ENCODE results near the gene TAF15. TPM values are rescaled to one million over a fixed set of nuclear protein-coding genes. Genes with fewer than 3 reads are reported as not detected.
A peak's percentile ranks its signal among the peaks of the same experiment; 100 is the strongest.

Gene TAF15
- total and polyA plus RNA-seq, 2 donors from 2014 or later, result 66.3 to 149 TPM

- H3K9ac ChIP-seq (ENCODE audit: low read length in 3 of 3), result no peak within 1 kb of the TSS
- DNase-seq, result no peak
- H3K36me3 ChIP-seq (ENCODE audit: control insufficient read depth in 2 of 3, insufficient read depth in 3 of 3, low read length in 3 of 3), result no peaks in the 10 kb centered on the region
- no peaks in the 10 kb centered on the region for H3K9me3 ChIP-seq (ENCODE audit: control insufficient read depth in 2 of 3, insufficient read depth in 1 of 3, low read length in 3 of 3)
- FAIRE-seq, result no peak
- H3K27me3 ChIP-seq (ENCODE audit: control insufficient read depth, insufficient read depth, low read length), result no peaks in the 10 kb centered on the region
- H3K4me1 ChIP-seq (ENCODE audit: control insufficient read depth in 2 of 3, insufficient read depth in 2 of 3, low read depth in 1 of 3, low read length in 3 of 3), result peaks cover 0 to 3% (median 0%) of the 10 kb centered on the region in 3 donors
- intact Hi-C loops (cut with DNase I), result no loop called here
- TF ChIP-seq, protein P1, sequence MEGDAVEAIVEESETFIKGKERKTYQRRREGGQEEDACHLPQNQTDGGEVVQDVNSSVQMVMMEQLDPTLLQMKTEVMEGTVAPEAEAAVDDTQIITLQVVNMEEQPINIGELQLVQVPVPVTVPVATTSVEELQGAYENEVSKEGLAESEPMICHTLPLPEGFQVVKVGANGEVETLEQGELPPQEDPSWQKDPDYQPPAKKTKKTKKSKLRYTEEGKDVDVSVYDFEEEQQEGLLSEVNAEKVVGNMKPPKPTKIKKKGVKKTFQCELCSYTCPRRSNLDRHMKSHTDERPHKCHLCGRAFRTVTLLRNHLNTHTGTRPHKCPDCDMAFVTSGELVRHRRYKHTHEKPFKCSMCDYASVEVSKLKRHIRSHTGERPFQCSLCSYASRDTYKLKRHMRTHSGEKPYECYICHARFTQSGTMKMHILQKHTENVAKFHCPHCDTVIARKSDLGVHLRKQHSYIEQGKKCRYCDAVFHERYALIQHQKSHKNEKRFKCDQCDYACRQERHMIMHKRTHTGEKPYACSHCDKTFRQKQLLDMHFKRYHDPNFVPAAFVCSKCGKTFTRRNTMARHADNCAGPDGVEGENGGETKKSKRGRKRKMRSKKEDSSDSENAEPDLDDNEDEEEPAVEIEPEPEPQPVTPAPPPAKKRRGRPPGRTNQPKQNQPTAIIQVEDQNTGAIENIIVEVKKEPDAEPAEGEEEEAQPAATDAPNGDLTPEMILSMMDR (IDR thresholded peaks at IDR 0.05; ENCODE audit: borderline replicate concordance, extremely low read depth, insufficient read depth), result no peak
- no peak within 1 kb of the TSS for H3K27ac ChIP-seq (ENCODE audit: low read depth in 2 of 2, low read length in 2 of 2)
- no peak within 1 kb of the TSS for H3K4me3 ChIP-seq (ENCODE audit: low read length in 3 of 3)
Observed at GRCh38 chr17:35879773-35880654, 70.7 kb downstream of the TAF15 start, which contains the start of gene CCL5. Gene CCL5, minus strand, starts transcription at chr17:35880360.

- H3K27ac ChIP-seq (ENCODE audit: low read depth in 2 of 2, low read length in 2 of 2), result no peak overlapping the region
- no peaks in the 10 kb centered on the region for H3K27me3 ChIP-seq (ENCODE audit: control insufficient read depth, insufficient read depth, low read length)
- TF ChIP-seq, protein P1 (IDR thresholded peaks at IDR 0.05; ENCODE audit: borderline replicate concordance, extremely low read depth, insufficient read depth), result no peak
- H3K36me3 ChIP-seq (ENCODE audit: control insufficient read depth in 2 of 3, insufficient read depth in 3 of 3, low read length in 3 of 3), result no peaks in the 10 kb centered on the region
- FAIRE-seq, result no peak
- H3K9me3 ChIP-seq (ENCODE audit: control insufficient read depth in 2 of 3, insufficient read depth in 1 of 3, low read length in 3 of 3), result no peaks in the 10 kb centered on the region
- intact Hi-C loops (cut with DNase I), result no loop called here
- no peak overlapping the region for H3K9ac ChIP-seq (ENCODE audit: low read length in 3 of 3)
- peaks cover 0 to 4% (median 3%) of the 10 kb centered on the region in 3 donors for H3K4me1 ChIP-seq (ENCODE audit: control insufficient read depth in 2 of 3, insufficient read depth in 2 of 3, low read depth in 1 of 3, low read length in 3 of 3)
- H3K4me3 ChIP-seq (ENCODE audit: low read length in 3 of 3), result no peak overlapping the region
- DNase-seq, result no peak
Observed at GRCh38 chr17:35889241-35889640, 80.0 kb downstream of the TAF15 start.

DNA sequence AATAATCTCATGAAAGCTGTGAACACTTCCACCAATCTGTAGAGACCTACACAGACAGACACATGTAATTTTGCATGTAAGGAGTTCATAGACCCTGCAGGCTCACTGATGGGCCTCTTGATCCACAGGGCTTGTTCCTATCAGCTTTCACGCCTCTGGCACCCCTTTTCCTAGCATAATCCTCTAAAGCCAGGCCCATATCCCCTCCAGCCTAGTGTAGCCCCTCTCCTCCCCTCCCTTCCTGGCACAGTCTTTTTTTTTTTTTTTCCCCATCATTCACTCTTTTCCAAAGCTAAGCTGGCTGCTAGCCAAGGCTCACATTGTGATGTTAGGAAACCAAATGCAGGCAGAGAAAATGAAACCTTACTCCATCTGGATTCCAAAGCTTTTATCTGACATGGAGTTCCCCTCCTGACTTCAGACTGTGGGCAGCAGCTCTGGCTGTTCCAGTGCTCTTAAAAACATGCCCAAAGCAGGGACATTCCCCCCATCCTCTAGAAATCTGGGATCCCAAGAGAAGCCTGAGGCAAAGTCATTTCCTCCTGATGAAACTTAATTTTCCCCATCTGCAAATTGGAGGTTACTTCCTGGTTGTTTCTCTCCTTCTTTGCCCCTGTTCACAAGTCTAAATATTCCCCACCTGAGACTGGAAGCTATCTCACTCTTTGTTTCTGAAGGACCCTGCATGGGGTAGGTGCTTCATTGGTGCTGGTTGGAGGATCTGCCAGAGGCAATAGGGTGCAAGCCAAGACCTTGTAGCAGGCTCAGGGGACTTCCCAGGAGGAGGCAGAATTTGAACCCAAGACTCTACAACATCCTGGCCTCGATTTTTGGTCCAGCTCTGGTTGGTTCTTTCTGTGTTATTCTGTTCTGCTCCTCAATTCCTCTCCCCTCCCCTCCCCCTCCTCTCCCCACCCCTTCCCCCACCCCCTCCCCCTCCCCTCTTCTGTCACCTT is 80.8 kb downstream of the TAF15 start:
- FAIRE-seq (no peak), DNase-seq (peak in 3 of 5 donors; percentile 58 to 94 (median 80))
- H3K27me3 ChIP-seq (ENCODE audit: control insufficient read depth, insufficient read depth, low read length), result no peaks in the 10 kb centered on the region
- H3K36me3 ChIP-seq (ENCODE audit: control insufficient read depth in 2 of 3, insufficient read depth in 3 of 3, low read length in 3 of 3), result no peaks in the 10 kb centered on the region
- H3K27ac ChIP-seq (ENCODE audit: low read depth in 2 of 2, low read length in 2 of 2), result no peak overlapping the region
- H3K4me1 ChIP-seq (ENCODE audit: control insufficient read depth in 2 of 3, insufficient read depth in 2 of 3, low read depth in 1 of 3, low read length in 3 of 3), result peaks cover 0 to 4% (median 3%) of the 10 kb centered on the region in 3 donors
- intact Hi-C loops (cut with DNase I), result no loop called here
- TF ChIP-seq, protein P1 (IDR thresholded peaks at IDR 0.05; ENCODE audit: borderline replicate concordance, extremely low read depth, insufficient read depth), result no peak
- H3K9me3 ChIP-seq (ENCODE audit: control insufficient read depth in 2 of 3, insufficient read depth in 1 of 3, low read length in 3 of 3), result no peaks in the 10 kb centered on the region
- no peak overlapping the region for H3K4me3 ChIP-seq (ENCODE audit: low read length in 3 of 3)
- no peak overlapping the region for H3K9ac ChIP-seq (ENCODE audit: low read length in 3 of 3)

Data from kidney (tissue), 14 donors.